ENCODE measurements around the gene GAK.

- no peak for TF ChIP-seq POLR2A (IDR thresholded peaks at IDR 0.05)
- TF ChIP-seq CTCF (IDR thresholded peaks at IDR 0.05) = no peak
- no peak for TF ChIP-seq EP300 (IDR thresholded peaks at IDR 0.05)
- no peak for TF ChIP-seq POLR2AphosphoS5 (IDR thresholded peaks at IDR 0.05)
These were observed 86.3 kb downstream of the GAK start for GRCh38 chr4:845836-846251.
